Liver (tissue), 9 donors: Measurements from ENCODE around the gene ALG12. TPM values are rescaled to one million over a fixed set of nuclear protein-coding genes. Genes with fewer than 3 reads are reported as not detected.

Experiments
- DNase-seq: peaks from one replicate; pipeline ENCODE4 v3.0.0-alpha.2; 2017; ENCODE audit warnings: low spot score
- H3K27ac ChIP-seq, 2 donors: one replicate each; pipeline ENCODE4 v1.7.0; 2013; ENCODE audit warnings: inconsistent platforms in 2 of 2, low read length in 2 of 2, control low read depth in 1 of 2, low read depth in 1 of 2, mild to moderate bottlenecking in 1 of 2
- H3K27me3 ChIP-seq, 4 donors: one replicate each; pipeline versions ENCODE4 v1.6.1 to v1.7.0; 2013; ENCODE audit warnings: low read length in 3 of 4, inconsistent platforms in 1 of 4, mild to moderate bottlenecking in 1 of 4, moderate library complexity in 1 of 4; ENCODE audit not compliant: control insufficient read depth in 4 of 4, insufficient read depth in 4 of 4
- H3K36me3 ChIP-seq, 4 donors: one replicate each; pipeline versions ENCODE4 v1.6.1 to v1.7.0; 2013; ENCODE audit warnings: low read length in 3 of 4, mild to moderate bottlenecking in 3 of 4, low read depth in 1 of 4, moderate library complexity in 1 of 4; ENCODE audit not compliant: control insufficient read depth in 4 of 4, insufficient read depth in 3 of 4
- H3K4me1 ChIP-seq, 4 donors: one replicate each; pipeline versions ENCODE4 v1.6.1 to v1.7.0; 2013; ENCODE audit warnings: low read length in 3 of 4, mild to moderate bottlenecking in 3 of 4, moderate library complexity in 1 of 4; ENCODE audit not compliant: control insufficient read depth in 4 of 4, insufficient read depth in 4 of 4
- H3K4me3 ChIP-seq, 3 donors: one replicate each; pipeline versions ENCODE4 v1.6.1 to v1.7.0; 2013; ENCODE audit warnings: low read length in 3 of 3, control low read depth in 1 of 3, low read depth in 1 of 3, mild to moderate bottlenecking in 1 of 3
- H3K9ac ChIP-seq, 2 donors: one replicate each; pipeline ENCODE4 v1.7.0; 2013; ENCODE audit warnings: low read length in 2 of 2, mild to moderate bottlenecking in 2 of 2, moderate library complexity in 2 of 2, control low read depth in 1 of 2, low read depth in 1 of 2
- H3K9me3 ChIP-seq, 4 donors: one replicate each; pipeline versions ENCODE4 v1.6.1 to v1.7.0; 2013; ENCODE audit warnings: low read length in 3 of 4; ENCODE audit not compliant: control insufficient read depth in 4 of 4
- EGR1 ChIP-seq, 2 donors: IDR thresholded peaks; 2 replicates each; pipeline ENCODE4 v1.6.1; 2016 to 2018; ENCODE audit warnings: antibody characterized with exemption in 2 of 2, low read depth in 2 of 2
- FOXA1 ChIP-seq: IDR thresholded peaks from 2 replicates; pipeline ENCODE4 v1.6.1; 2016; ENCODE audit warnings: antibody characterized with exemption
- FOXA2 ChIP-seq: IDR thresholded peaks from 2 replicates; pipeline ENCODE4 v1.6.1; 2016; ENCODE audit warnings: antibody characterized with exemption
- HNF4G ChIP-seq: IDR thresholded peaks from 2 replicates; pipeline ENCODE4 v1.6.1; 2016; ENCODE audit warnings: antibody characterized with exemption
- JUND ChIP-seq, 2 donors: IDR thresholded peaks; 2 replicates each; pipeline ENCODE4 v1.6.1; 2016; ENCODE audit warnings: antibody characterized with exemption in 2 of 2
- NR2F2 ChIP-seq: IDR thresholded peaks from 2 replicates; pipeline ENCODE4 v1.6.1; 2016; ENCODE audit warnings: antibody characterized with exemption
- RAD21 ChIP-seq, 2 donors: IDR thresholded peaks; 2 replicates each; pipeline ENCODE4 v1.6.1; 2016; ENCODE audit warnings: antibody characterized with exemption in 2 of 2, mild to moderate bottlenecking in 2 of 2
- REST ChIP-seq: IDR thresholded peaks from 2 replicates; pipeline ENCODE4 v1.6.1; 2016; ENCODE audit warnings: antibody characterized with exemption, mild to moderate bottlenecking
- RXRA ChIP-seq, 2 donors: IDR thresholded peaks; 2 replicates each; pipeline ENCODE4 v1.6.1; 2017 to 2018; ENCODE audit warnings: antibody characterized with exemption in 2 of 2, mild to moderate bottlenecking in 1 of 2
- SP1 ChIP-seq: IDR thresholded peaks from 2 replicates; pipeline ENCODE4 v1.6.1; 2018; ENCODE audit warnings: antibody characterized with exemption, mild to moderate bottlenecking
- TAF1 ChIP-seq: conservative IDR thresholded peaks from 2 replicates; pipeline ENCODE4 v1.6.1; 2016; ENCODE audit warnings: antibody characterized with exemption, mild to moderate bottlenecking
- YY1 ChIP-seq: IDR thresholded peaks from 2 replicates; pipeline ENCODE4 v1.6.1; 2016; ENCODE audit warnings: antibody characterized with exemption, mild to moderate bottlenecking
- WGBS: extraction: QIAGEN DNeasy Blood & Tissue Kit; methylation state at CpG from one replicate; pipeline ENCODE4 v1.1.7; 2013; 5-methylcytosine and 5-hydroxymethylcytosine counted together
- polyA plus RNA-seq, 2 donors: library from polyadenylated mRNA; stranded (reverse) in 1 of 2; unstranded in 1 of 2; fragments of 200-250 nt in 1 of 2; fragments of >200 nt in 1 of 2; fragmentation: Nextera tagmentation in 1 of 2; extraction: Ambion mirVana in 1 of 2; gene quantifications; one replicate each; pipeline versions ENCODE4 v1.2.1 to v1.2.3, GENCODE V29; 2013 to 2015
- total RNA-seq, 2 donors: library from RNA; depleted of rRNA; stranded (reverse); fragments of >200 nt; gene quantifications; one replicate each; pipeline ENCODE4 v1.2.3, GENCODE V29; 2014
- TF ChIP-seq, protein P1 (sequence below): IDR thresholded peaks from 2 replicates; pipeline ENCODE4 v1.6.1; 2016; ENCODE audit warnings: antibody characterized with exemption
- donor health status: healthy.
- donor health status: healthy.
- donor health status: healthy.
- donor health status: healthy.
- donor health status: healthy.

ALG12 gene
- total and polyA plus RNA-seq, 4 donors: 10.4 to 20.2 (median 14.0) TPM

- H3K4me3 ChIP-seq: no peak overlapping the region
- WGBS: 96% methylated on average over 5 of the region's 5 CpGs
- DNase-seq: no peak
Measured at GRCh38 chr22:49889071-49889470, 29.2 kb downstream of the ALG12 start.

GRCh38 chr22:49887702-49888101 is 30.5 kb downstream of the ALG12 start:
- no peak overlapping the region for H3K4me3 ChIP-seq
- H3K27ac ChIP-seq: no peak overlapping the region
- WGBS: 98% methylated on average over 9 of the region's 9 CpGs
- no peak for DNase-seq
- no peaks in the 10 kb centered on the region for H3K27me3 ChIP-seq
- peaks cover 4 to 40% (median 20%) of the 10 kb centered on the region in 4 donors for H3K36me3 ChIP-seq
- TF ChIP-seq RAD21 (IDR thresholded peaks at IDR 0.05) (no peak), TAF1 (no peak)
- H3K9ac ChIP-seq: no peak overlapping the region
- H3K9me3 ChIP-seq: no peaks in the 10 kb centered on the region
- H3K4me1 ChIP-seq: no peaks in the 10 kb centered on the region

More at GRCh38 chr22:49889071-49889470, 29.2 kb downstream of the ALG12 start:
- Histone ChIP-seq H3K27me3 (no peaks in the 10 kb centered on the region), H3K36me3 (peaks cover 4 to 35% (median 17%) of the 10 kb centered on the region in 4 donors), H3K9me3 (no peaks in the 10 kb centered on the region), H3K4me1 (no peaks in the 10 kb centered on the region), H3K27ac (no peak overlapping the region), H3K9ac (no peak overlapping the region)
- TF ChIP-seq RAD21 (IDR thresholded peaks at IDR 0.05): no peak
- no peak for TF ChIP-seq NR2F2
- TF ChIP-seq EGR1 (IDR thresholded peaks at IDR 0.05; ENCODE audit: low read depth in 2 of 2): no peak
- TF ChIP-seq YY1: no peak
- no peak for TF ChIP-seq REST

DNA sequence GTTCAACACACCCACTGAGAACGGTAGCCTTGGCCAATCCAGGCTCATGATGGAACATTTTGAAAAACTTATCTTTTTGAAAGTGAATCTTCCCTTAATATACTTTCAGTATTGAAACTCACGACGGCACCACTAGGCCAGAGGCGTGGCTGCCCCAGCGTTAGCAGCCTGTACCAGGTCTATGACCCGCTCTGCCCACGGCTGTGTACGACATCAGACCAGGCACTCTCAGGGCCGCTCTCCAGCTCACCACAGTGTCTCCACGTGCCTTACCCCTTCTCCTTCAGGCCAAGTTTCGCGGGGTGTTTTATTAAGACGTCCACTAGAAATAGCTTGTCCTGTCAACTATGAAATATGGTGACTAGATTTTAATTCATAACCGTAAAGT is 31.2 kb downstream of the ALG12 start:
- no peak overlapping the region for H3K9ac ChIP-seq
- no peak overlapping the region for H3K4me3 ChIP-seq
- WGBS: 97% methylated on average over 14 of the region's 14 CpGs

More for the DNA sequence above, 31.2 kb downstream of the ALG12 start:
- no peak overlapping the region for H3K27ac ChIP-seq
- H3K9me3 ChIP-seq: no peaks in the 10 kb centered on the region
- H3K36me3 ChIP-seq: peaks cover 4 to 36% (median 20%) of the 10 kb centered on the region in 4 donors
- TF ChIP-seq REST (no peak), NR2F2 (no peak), SP1 (no peak), JUND (IDR thresholded peaks at IDR 0.05) (no peak), FOXA1 (no peak), RXRA (IDR thresholded peaks at IDR 0.05) (no peak), FOXA2 (no peak), HNF4G (no peak), RAD21 (IDR thresholded peaks at IDR 0.05) (no peak)
- TF ChIP-seq, protein P1, sequence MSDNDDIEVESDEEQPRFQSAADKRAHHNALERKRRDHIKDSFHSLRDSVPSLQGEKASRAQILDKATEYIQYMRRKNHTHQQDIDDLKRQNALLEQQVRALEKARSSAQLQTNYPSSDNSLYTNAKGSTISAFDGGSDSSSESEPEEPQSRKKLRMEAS: no peak
- DNase-seq: no peak
- no peaks in the 10 kb centered on the region for H3K27me3 ChIP-seq
- no peaks in the 10 kb centered on the region for H3K4me1 ChIP-seq
